ENCODE results near the gene ABCF3. TPM values are rescaled to one million over a fixed set of nuclear protein-coding genes. Genes with fewer than 3 reads are reported as not detected.

The ABCF3 gene
- total RNA-seq (2021; fragmentation: NEBNext Ultra II Directional; extraction: Animal tissue kit (Norgen Biotek cat#: 25700)), result 10 to 100 TPM; 53.3 to 70.9 (median 63.4) TPM
- long read RNA-seq, transcript ABCF3-203 (21 exons, 2,624 nt), result major isoform, 41 of 59 reads
- long read RNA-seq, partial matches to known transcripts, result 6 of 59 reads
- long read RNA-seq, other reads (novel, unspliced or antisense), result 12 of 59 reads

- peaks cover 50% of the 10 kb centered on the region for H3K36me3 Mint-ChIP-seq (ENCODE audit: low read depth)
- H3K9me3 Mint-ChIP-seq, result no peaks in the 10 kb centered on the region
- H3K27me3 Mint-ChIP-seq (ENCODE audit: insufficient read depth), result peaks cover 11% of the 10 kb centered on the region
- peak; percentile 33 for DNase-seq
- peak within 1 kb of the TSS; percentile 96 for H3K4me3 Mint-ChIP-seq
- H3K4me1 Mint-ChIP-seq (ENCODE audit: low read depth), result peaks cover 37% of the 10 kb centered on the region
- TF ChIP-seq CTCF (IDR thresholded peaks at IDR 0.05), result no peak
- peak within 1 kb of the TSS; percentile 86 for H3K27ac Mint-ChIP-seq
Observed at GRCh38 chr3:184186184-184186901, at the start of gene ABCF3. Gene ABCF3, plus strand, starts transcription at chr3:184186199. Its CDS starts 9 bp downstream, at chr3:184186208.

- no peaks in the 10 kb centered on the region for H3K9me3 Mint-ChIP-seq
- H3K4me3 Mint-ChIP-seq, result no peak overlapping the region
- TF ChIP-seq CTCF (IDR thresholded peaks at IDR 0.05), result no peak
- DNase-seq, result no peak
- H3K36me3 Mint-ChIP-seq (ENCODE audit: low read depth), result peaks cover 34% of the 10 kb centered on the region
- H3K27ac Mint-ChIP-seq, result no peak overlapping the region
- no peaks in the 10 kb centered on the region for H3K27me3 Mint-ChIP-seq (ENCODE audit: insufficient read depth)
- H3K4me1 Mint-ChIP-seq (ENCODE audit: low read depth), result peaks cover 23% of the 10 kb centered on the region
Observed at GRCh38 chr3:184140436-184140835, 45.6 kb upstream of the ABCF3 start.

DNA sequence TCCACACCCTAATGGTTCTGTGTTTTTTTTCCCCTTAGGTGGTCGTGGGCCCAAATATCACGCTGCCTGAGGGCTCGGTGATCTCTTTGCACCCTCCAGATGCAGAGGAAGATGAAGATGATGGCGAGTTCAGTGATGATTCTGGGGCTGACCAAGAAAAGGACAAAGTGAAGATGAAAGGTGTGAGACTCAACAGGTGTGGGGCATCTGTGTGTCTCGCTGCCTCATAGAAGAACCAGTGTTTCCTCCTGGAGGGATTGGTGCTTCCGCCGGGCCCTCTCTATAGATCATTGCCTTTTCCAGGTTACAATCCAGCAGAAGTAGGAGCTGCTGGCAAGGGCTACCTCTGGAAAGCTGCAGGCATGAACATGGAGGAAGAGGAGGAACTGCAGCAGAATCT is 43.8 kb upstream of the ABCF3 start:
- no peak for DNase-seq
- peaks cover 33% of the 10 kb centered on the region for H3K36me3 Mint-ChIP-seq (ENCODE audit: low read depth)
- TF ChIP-seq CTCF (IDR thresholded peaks at IDR 0.05), result no peak
- no peaks in the 10 kb centered on the region for H3K9me3 Mint-ChIP-seq
- no peak overlapping the region for H3K4me3 Mint-ChIP-seq
- H3K4me1 Mint-ChIP-seq (ENCODE audit: low read depth), result peaks cover 9% of the 10 kb centered on the region
- no peak overlapping the region for H3K27ac Mint-ChIP-seq
- no peaks in the 10 kb centered on the region for H3K27me3 Mint-ChIP-seq (ENCODE audit: insufficient read depth)

DNA sequence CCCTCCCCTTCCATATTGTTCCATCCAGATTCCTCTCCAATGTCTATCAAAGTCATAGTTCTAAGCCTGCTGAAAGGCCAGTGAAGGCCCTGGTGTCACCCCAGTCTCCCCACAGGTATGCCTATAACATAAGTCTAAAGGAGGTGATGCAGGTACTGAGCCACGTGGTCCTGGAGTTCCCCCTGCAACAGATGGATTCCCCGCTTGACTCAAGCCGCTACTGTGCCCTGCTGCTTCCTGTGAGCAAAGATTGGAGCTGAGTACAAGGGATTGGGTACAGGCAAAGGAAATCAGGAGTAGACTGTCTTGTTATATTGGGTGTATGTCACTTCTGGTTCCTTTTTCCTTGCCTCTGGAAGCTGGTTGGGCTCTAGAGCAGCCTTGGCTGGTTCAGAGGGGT is 42.7 kb upstream of the ABCF3 start:
- no peaks in the 10 kb centered on the region for H3K27me3 Mint-ChIP-seq (ENCODE audit: insufficient read depth)

GRCh38 chr3:184144505-184144904 is 41.5 kb upstream of the ABCF3 start:
- DNase-seq, result no peak
- Mint-ChIP-seq H3K9me3 (no peaks in the 10 kb centered on the region), H3K36me3 (ENCODE audit: low read depth) (peaks cover 24% of the 10 kb centered on the region), H3K27me3 (ENCODE audit: insufficient read depth) (no peaks in the 10 kb centered on the region), H3K27ac (no peak overlapping the region), H3K4me1 (ENCODE audit: low read depth) (no peaks in the 10 kb centered on the region; the same call in 1 of the 2 replicates), H3K4me3 (no peak overlapping the region)
- no peak for TF ChIP-seq CTCF (IDR thresholded peaks at IDR 0.05)

More for the DNA sequence above, 42.7 kb upstream of the ABCF3 start:
- no peaks in the 10 kb centered on the region for H3K9me3 Mint-ChIP-seq
- DNase-seq, result no peak
- H3K27ac Mint-ChIP-seq, result no peak overlapping the region
- H3K36me3 Mint-ChIP-seq (ENCODE audit: low read depth), result peaks cover 24% of the 10 kb centered on the region
- no peaks in the 10 kb centered on the region for H3K4me1 Mint-ChIP-seq (ENCODE audit: low read depth)
- TF ChIP-seq CTCF (IDR thresholded peaks at IDR 0.05), result no peak
- no peak overlapping the region for H3K4me3 Mint-ChIP-seq

Measured in HFFc6 (cell line).